ENCODE results near the gene DPM2. TPM values are rescaled to one million over a fixed set of nuclear protein-coding genes. Genes with fewer than 3 reads are reported as not detected.

Gene DPM2
- total and polyA plus RNA-seq, 2 of the 4 experiments (the other 2 are of a cell fraction), result 10.8 to 60.6 TPM

DNA sequence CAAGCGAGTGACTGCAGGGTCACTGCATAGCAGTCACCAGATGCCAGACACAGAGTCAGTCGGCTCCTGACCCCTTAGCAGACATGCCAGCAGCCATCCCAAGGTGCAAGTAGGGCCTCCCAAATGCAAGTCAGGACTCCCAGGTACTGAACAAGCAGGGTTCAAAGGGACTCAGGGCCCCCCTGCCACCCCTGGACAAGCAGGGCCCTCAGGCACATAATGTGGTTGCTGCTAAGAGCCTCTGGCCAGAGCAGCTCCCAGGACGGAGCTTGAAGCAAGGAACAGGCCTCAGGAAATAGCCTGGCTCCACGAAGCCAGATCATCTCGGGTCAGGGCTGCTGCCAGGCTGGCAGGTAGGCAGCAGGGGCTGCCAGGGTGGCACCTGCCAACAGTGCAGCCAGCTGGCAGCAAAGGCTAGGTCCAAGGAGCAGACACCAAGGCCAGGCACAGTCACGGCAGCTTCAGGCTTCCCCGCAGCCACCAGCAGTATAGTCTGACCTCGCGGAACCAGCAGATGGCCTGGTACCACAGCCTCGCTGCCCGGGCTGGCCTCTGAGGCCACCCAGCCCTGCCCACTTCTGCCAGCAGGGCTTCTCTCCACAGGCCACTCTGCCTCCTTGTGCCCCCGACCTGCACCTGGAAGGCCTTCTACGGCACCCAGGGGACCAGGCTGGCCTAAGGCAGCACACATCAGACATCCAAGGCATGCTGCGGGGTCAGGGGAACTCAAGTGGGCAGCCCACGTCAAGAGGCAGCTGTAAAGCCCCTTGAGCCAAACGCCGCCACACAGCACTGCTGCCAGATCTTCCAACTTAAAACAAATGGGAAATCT lies 35.7 kb upstream of the DPM2 start:
- Histone ChIP-seq H3K14ac (replicated peaks; ENCODE audit: low read depth, low read length) (no peak overlapping the region), H2BK120ac (ENCODE audit: low read depth, low read length) (no peak overlapping the region), H3K4ac (ENCODE audit: low read depth, low read length) (no peak overlapping the region), H4K91ac (ENCODE audit: insufficient read depth, low read depth, low read length) (no peak overlapping the region), H2AFZ (replicated peaks; ENCODE audit: low read length, poor library complexity) (no peak overlapping the region), H3K9me1 (ENCODE audit: insufficient read depth, low read length) (peaks cover 20% of the 10 kb centered on the region), H2BK20ac (ENCODE audit: low read depth, low read length) (no peak overlapping the region), H3K18ac (ENCODE audit: low read depth, low read length) (no peak overlapping the region), H3K9ac (ENCODE audit: low read depth, low read length) (no peak overlapping the region), H4K20me1 (ENCODE audit: insufficient read depth, low read length) (peaks cover 78% of the 10 kb centered on the region), H2BK5ac (ENCODE audit: low read depth, low read length, poor library complexity, severe bottlenecking) (no peak overlapping the region), H2BK15ac (ENCODE audit: low read depth, low read length) (no peak overlapping the region), H3K79me1 (ENCODE audit: low read depth in 1 of 2, low read length in 2 of 2) (peaks cover 33 to 91% of the 10 kb centered on the region in 2 experiments), H4K5ac (ENCODE audit: low read depth, low read length) (no peak overlapping the region), H3K4me1 (ENCODE audit: control insufficient read depth, insufficient read depth, low read length) (peaks cover 51% of the 10 kb centered on the region), H3K23ac (ENCODE audit: low read depth, low read length) (no peak overlapping the region), H3K9me3 (ENCODE audit: control insufficient read depth, insufficient read depth, low read length) (no peaks in the 10 kb centered on the region), H3K27me3 (ENCODE audit: control insufficient read depth, insufficient read depth, low read length) (no peaks in the 10 kb centered on the region), H3K4me3 (ENCODE audit: insufficient read depth, low read depth, low read length) (no peak overlapping the region), H3K56ac (ENCODE audit: extremely low read depth, insufficient read depth, low read length) (no peak overlapping the region), H3K27ac (ENCODE audit: insufficient read depth, low read length) (no peak overlapping the region), H3K36me3 (ENCODE audit: control insufficient read depth, insufficient read depth, low read length) (no peaks in the 10 kb centered on the region), H3K4me2 (ENCODE audit: low read depth, low read length) (no peak overlapping the region), H4K8ac (ENCODE audit: low read depth in 2 of 2, low read length in 2 of 2) (no peak overlapping the region), H2AK9ac (replicated peaks; ENCODE audit: low read depth, low read length, poor library complexity) (no peak overlapping the region), H2AK5ac (ENCODE audit: low read depth, low read length) (no peak overlapping the region)
- dilution Hi-C loops (cut with HindIII; ENCODE audit: low sequenced_read_pairs, unreplicated experiment), result no loop called here
- no TSS peak for BruUV-seq (replicated peaks)
- in situ Hi-C loops (cut with MboI; ENCODE audit: low sequenced_read_pairs), result no loop called here
- no peak for ATAC-seq (ENCODE audit: low read depth)
- POLR2A ChIA-PET (ENCODE audit: unreplicated experiment), result no interaction called here
- intact Hi-C loops (cut with micrococcal nuclease), result no loop called here
- DNase-seq, result no peak
- WGBS, 2 experiments (ENCODE audit: extremely low coverage in 2 of 2, insufficient read length in 1 of 2), result 89% methylated on average over 13 of the region's 17 CpGs; no CpG with 5 or more reads in 1 of the 2 experiments
- no peak for TF ChIP-seq MAFK (IDR thresholded peaks at IDR 0.05; ENCODE audit: low read depth, low read length)
- no peak for TF ChIP-seq CHD1 (IDR thresholded peaks at IDR 0.05; ENCODE audit: low read depth, low read length)
- TF ChIP-seq, protein P1, sequence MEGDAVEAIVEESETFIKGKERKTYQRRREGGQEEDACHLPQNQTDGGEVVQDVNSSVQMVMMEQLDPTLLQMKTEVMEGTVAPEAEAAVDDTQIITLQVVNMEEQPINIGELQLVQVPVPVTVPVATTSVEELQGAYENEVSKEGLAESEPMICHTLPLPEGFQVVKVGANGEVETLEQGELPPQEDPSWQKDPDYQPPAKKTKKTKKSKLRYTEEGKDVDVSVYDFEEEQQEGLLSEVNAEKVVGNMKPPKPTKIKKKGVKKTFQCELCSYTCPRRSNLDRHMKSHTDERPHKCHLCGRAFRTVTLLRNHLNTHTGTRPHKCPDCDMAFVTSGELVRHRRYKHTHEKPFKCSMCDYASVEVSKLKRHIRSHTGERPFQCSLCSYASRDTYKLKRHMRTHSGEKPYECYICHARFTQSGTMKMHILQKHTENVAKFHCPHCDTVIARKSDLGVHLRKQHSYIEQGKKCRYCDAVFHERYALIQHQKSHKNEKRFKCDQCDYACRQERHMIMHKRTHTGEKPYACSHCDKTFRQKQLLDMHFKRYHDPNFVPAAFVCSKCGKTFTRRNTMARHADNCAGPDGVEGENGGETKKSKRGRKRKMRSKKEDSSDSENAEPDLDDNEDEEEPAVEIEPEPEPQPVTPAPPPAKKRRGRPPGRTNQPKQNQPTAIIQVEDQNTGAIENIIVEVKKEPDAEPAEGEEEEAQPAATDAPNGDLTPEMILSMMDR (conservative IDR thresholded peaks at IDR 0.05; ENCODE audit: low read depth, low read length), result no peak
- no peak for TF ChIP-seq CEBPB (IDR thresholded peaks at IDR 0.05; ENCODE audit: low read depth, low read length)
- no peak for TF ChIP-seq RAD21 (IDR thresholded peaks at IDR 0.05; ENCODE audit: low read length)
- no peak for TF ChIP-seq RCOR1 (IDR thresholded peaks at IDR 0.05; ENCODE audit: insufficient replicate concordance, low read length)
- CTCF ChIA-PET, result no interaction called here

All from IMR-90 (cell line).